Limb (tissue), 2 donors: ENCODE data around the gene PCDH8.
"Not testable (repeated sequence)": the region's sequence is repeated elsewhere in the genome, so short reads cannot be mapped to it uniquely, and the experiment has no call there.

ENCODE experiments used
- DNase-seq, 2 donors: peaks; one replicate each; pipeline ENCODE4 v3.0.0-alpha.2; 2016; ENCODE audit errors: extremely low spot score in 2 of 2

PCDH8 gene

GRCh38 chr13:52827839-52828238, 20.6 kb downstream of the PCDH8 start:
- peak in 1 of 2 donors; percentile 45 for DNase-seq

GRCh38 chr13:52817886-52818285, 30.6 kb downstream of the PCDH8 start:
- DNase-seq: not testable (repeated sequence)

GRCh38 chr13:52815330-52815729, 33.1 kb downstream of the PCDH8 start:
- no peak for DNase-seq

GRCh38 chr13:52812941-52813340, 35.5 kb downstream of the PCDH8 start:
- DNase-seq: no peak

GRCh38 chr13:52811841-52812240, 36.6 kb downstream of the PCDH8 start:
- DNase-seq: no peak

- DNase-seq: no peak
Observed at GRCh38 chr13:52810526-52810925, 37.9 kb downstream of the PCDH8 start.

GRCh38 chr13:52810011-52810410, 38.4 kb downstream of the PCDH8 start:
- no peak for DNase-seq

- peak in 1 of 2 donors; percentile 73 for DNase-seq
Observed at GRCh38 chr13:52809310-52809769, 39.1 kb downstream of the PCDH8 start.

- no peak for DNase-seq
Observed at GRCh38 chr13:52808842-52809219, 39.6 kb downstream of the PCDH8 start.

- DNase-seq: no peak
Observed at GRCh38 chr13:52806029-52806428, 42.4 kb downstream of the PCDH8 start.

- DNase-seq: no peak
Observed at GRCh38 chr13:52804202-52804641, 44.2 kb downstream of the PCDH8 start.

GRCh38 chr13:52800856-52801255, 47.6 kb downstream of the PCDH8 start:
- DNase-seq: no peak

GRCh38 chr13:52798770-52799430, 49.5 kb downstream of the PCDH8 start:
- DNase-seq: no peak

- no peak for DNase-seq
Observed at GRCh38 chr13:52797176-52797575, 51.3 kb downstream of the PCDH8 start.

- no peak for DNase-seq
Observed at GRCh38 chr13:52794589-52794988, 53.9 kb downstream of the PCDH8 start.

GRCh38 chr13:52793515-52794061, 54.9 kb downstream of the PCDH8 start:
- DNase-seq: no peak
